NCI-H2196 (cell line): Measurements from ENCODE around the gene COL21A1.

Experiments used
- DNase-seq: peaks from one replicate; lab custom pipeline; 2025; ENCODE audit not compliant: unreplicated experiment; lab: John Stamatoyannopoulos, UW

The COL21A1 gene

DNA sequence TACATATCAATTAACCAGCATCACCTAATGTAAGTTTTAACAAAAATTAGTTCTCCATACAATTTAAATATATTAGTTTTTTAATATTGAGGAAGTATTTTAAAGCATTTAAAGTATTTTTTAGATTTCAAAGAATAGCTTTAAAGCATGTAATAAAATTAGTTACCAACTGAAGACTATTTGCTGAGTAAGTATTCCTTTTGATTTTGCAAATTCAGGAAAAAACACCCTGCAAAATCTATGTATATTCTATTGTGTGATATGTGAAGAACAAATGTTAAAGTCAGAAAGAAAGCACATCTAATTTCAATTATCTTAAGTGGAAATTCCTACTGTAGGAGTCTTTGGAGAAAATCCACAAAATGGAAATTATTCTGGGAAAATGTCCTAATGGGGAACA is 107.3 kb downstream of the COL21A1 start:
- no peak for DNase-seq

DNA sequence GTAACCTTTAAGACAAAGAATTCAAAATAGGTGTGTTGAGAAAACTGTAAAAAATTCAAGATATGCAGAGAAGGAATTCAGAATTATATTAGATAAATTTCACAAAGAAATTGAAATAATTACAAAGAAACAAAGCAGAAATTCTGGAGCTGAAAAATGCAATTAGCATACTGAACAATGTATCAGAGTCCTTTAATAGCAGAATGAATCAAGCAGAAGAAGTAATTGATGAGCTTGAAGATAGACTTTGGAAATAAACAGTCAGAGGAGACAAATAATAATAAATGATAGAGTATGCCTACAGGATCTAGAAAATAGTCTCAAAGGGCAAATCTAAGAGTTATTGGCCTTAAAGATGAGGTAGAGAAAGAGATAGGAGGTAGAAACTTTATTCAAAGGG is 131.7 kb downstream of the COL21A1 start:
- DNase-seq = no peak

DNA sequence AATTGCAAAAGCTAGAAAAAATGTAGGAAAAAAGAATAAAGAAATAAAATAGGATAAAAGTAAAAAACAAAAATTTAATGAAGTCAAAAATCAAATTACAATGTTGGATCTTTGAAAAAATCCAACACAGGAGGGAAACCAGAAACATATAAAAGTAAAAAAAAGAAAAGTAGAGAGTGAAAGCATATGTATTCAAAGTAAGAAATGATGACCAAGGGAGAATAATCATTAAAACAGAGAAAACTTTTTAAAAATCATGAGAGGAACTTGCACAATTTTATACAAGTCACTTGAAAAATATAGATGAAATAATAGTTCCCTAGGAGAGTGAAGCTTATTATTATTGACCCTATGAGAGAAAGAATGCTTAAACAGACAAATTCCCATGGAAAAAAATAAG is 138.2 kb downstream of the COL21A1 start:
- DNase-seq = no peak

- DNase-seq = no peak
Observed at GRCh38 chr6:56106231-56106630, 141.1 kb downstream of the COL21A1 start.

GRCh38 chr6:56104591-56104990 is 142.8 kb downstream of the COL21A1 start:
- no peak for DNase-seq

- DNase-seq = no peak
Observed at GRCh38 chr6:56102216-56102615, 145.2 kb downstream of the COL21A1 start.

DNA sequence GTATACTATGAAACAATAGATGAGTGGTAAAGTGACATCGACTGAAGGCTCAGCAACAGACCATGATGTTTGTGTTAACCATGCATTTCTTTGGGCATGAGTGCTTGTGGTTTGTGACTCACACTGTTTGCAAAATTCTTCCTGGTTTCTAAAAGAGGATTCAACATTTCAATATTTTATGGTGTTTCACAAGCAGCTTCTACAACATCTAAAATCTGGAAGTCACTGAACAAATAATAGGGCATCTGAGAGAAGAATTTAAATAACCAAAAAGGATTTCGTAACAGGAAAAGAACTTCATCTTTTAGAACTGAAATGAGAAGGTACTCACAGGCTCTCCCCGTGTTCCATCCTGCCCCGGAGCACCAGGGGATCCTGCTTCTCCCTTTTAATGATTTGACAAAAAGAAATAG is 146.2 kb downstream of the COL21A1 start:
- peak; percentile 13 for DNase-seq

DNA sequence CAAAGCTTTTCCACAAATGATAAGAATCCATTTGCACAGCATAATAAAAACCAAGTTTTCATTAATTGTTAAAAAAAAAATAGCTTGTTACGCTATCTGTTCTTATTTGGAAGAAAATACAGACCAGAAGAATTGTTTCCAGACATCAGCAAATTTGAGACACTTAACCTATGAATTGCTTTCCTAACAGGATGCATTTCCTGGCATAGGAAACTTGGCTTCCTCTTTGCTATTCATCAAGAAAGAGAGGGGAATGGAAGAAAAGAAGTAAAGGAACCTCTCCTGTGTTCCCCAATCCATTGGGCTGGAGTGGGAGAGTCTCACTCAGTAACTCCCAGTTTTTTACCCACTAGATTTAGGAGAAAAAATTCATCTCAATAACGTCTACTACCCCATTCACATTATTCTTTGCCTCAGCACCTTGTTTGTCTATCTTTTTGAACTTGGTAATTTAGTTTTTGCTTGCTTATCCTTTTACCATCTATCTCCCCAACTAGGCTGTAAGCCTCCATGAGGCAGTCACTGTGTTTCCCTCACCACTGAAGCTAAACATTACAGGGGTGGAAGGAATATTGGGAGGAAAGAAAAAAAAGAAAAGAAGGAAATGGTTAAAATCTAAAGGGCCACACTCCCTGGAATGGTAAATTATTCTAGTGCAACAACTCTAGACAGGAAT is 150.3 kb downstream of the COL21A1 start:
- no peak for DNase-seq

- no peak for DNase-seq
Observed at GRCh38 chr6:56096541-56096940, 150.8 kb downstream of the COL21A1 start.

GRCh38 chr6:56093776-56094175 is 153.6 kb downstream of the COL21A1 start:
- no peak for DNase-seq

DNA sequence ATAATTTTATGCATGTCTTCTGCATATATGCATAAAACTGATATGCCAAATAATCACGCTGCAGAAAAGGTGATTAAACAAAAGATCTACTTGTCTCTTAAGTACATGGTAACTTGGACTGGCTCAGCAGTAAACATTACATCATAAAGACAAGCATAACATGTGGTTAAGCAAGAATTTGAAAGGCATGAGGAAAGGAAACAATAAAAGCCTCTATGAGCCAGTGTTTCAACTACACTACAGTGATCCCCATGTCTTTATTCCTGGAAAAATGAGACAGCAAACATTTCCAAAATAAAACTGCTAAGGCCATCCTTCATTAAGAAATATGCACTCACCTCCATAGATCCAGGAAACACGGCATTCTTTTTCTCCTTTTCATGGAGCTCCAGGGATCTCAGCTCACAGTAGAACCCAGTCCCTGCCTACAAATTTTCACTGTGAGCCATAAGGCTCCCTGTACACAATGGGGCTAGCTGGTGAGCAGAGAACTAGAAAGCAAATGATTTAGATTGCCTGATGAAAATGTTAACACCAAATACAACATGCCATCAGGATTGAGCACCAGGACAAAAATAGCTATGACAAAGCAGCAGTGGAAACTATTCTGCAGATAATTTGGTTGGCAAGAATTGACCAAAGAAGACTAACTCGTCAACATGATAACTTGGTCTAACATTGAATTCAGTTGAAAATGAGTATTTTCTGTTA is 156.1 kb downstream of the COL21A1 start:
- DNase-seq = peak; percentile 37

GRCh38 chr6:56088641-56089040 is 158.7 kb downstream of the COL21A1 start:
- DNase-seq = no peak

- no peak for DNase-seq
Observed at GRCh38 chr6:56087421-56087820, 160.0 kb downstream of the COL21A1 start.

DNA sequence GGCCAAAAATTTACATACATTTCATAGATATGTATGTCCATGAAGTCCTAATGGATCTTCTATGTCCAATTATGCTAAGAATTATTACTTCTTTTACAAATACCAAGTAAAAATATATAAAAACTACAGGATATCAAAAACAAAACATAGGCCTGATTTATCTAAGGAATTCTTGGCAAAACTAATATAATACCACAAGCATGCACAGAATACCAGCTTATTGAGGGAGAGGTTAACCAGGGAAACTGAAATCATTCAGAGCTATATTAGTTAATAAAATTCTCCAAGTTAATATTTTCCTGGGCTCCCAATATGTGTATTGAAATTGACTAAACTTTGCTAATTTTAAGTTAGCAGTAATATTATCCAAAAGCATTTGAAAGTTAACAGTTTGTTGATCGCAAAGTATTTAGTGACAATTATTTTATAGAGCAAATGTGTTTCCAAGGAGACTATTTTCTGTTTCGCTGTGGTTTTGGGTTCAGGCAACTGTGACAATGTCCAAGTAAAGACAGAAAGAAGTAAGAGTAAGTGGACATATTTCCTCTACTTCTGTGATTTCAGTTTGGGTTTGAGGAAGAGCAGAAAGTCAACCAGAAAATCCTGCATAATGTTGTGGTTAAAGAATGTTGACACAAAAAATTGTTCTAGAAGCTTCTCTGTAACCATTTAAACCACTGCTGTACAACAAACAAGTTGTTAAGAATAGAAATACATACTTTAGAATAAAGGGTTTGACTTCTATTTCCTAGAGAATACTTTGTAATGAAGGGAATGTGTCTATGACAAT is 167.4 kb downstream of the COL21A1 start:
- DNase-seq = no peak

GRCh38 chr6:56076033-56076432 is 171.3 kb downstream of the COL21A1 start:
- DNase-seq = no peak

GRCh38 chr6:56073761-56074160 is 173.6 kb downstream of the COL21A1 start:
- no peak for DNase-seq

GRCh38 chr6:56073315-56073714 is 174.1 kb downstream of the COL21A1 start:
- no peak for DNase-seq

GRCh38 chr6:56072856-56073255 is 174.5 kb downstream of the COL21A1 start:
- no peak for DNase-seq

DNA sequence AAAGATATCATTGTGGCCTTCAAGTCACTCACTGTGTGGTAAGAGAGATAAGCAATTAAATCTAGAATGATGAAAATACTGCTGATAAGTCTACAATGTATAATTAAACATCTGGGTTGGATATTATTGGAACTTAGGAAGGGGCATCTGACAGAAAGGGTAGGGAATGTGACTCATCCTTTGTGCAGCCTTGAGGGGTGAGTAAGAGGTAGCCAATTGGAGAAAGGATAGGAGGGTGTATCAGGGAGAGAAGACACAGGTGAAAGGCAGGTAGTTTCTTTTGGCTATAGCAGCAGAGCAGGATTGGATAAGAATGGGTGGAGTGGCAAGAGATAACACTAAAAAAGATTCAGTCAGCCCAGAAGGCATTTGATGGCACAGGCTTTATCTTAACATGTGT is 182.0 kb downstream of the COL21A1 start:
- DNase-seq = no peak

GRCh38 chr6:56062836-56063235 is 184.5 kb downstream of the COL21A1 start:
- DNase-seq = no peak

DNA sequence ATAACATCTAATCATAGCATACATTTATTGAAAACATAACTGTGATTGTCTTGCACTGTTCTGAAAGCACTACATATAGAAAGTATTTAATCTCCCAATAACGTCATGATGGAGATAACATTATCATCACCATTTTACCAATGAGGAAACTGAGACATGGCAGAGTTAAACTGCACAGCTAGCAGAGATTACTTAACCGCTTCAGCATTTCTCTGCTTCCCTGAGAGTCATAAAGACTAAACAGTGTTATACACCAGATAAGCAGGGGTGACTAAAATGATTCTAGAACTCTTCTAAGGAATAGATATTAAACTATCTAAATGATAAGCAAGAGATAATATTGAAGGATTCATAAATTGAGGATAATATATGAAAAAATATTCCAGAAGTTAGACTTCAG is 188.7 kb downstream of the COL21A1 start:
- DNase-seq = no peak

DNA sequence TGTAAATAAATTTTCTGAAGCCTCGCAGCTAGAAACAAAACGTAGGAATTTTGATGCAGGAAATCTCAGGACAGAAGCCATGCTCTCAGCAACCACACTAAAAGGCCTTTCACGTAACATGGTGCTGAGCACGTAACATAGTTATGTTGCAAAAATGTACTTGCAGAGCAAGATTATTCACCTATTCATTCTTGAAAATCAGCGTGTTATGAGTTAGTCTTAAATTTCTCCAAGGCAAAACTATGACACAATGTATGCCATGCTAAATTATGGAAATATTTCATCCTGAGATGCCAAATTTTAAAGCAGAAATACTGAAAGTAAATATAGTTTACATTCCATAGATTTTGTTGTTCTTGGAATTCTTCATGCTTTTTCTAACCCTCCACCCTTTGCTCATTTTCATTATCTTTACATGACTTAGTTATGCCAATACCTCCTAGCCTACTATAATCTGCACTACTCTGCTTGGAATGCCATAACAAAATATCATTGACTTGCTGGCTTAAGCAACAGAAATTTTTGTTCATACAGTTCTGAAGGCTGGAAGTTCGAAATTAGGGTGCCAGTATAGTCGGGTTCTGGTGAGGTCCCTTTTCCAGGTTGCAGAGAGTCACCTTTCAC is 192.2 kb downstream of the COL21A1 start:
- DNase-seq = no peak
